Non-pigmented ciliary epithelial cell (primary cell): Measurements from ENCODE around the gene ATP1A3.
"Not testable (repeated sequence)": the region's sequence is repeated elsewhere in the genome, so short reads cannot be mapped to it uniquely, and the experiment has no call there.

Experiments used
- DNase-seq: peaks from one replicate; pipeline ENCODE4 v3.0.0-alpha.2; 2010; ENCODE audit warnings: low read depth

ATP1A3 gene

DNA sequence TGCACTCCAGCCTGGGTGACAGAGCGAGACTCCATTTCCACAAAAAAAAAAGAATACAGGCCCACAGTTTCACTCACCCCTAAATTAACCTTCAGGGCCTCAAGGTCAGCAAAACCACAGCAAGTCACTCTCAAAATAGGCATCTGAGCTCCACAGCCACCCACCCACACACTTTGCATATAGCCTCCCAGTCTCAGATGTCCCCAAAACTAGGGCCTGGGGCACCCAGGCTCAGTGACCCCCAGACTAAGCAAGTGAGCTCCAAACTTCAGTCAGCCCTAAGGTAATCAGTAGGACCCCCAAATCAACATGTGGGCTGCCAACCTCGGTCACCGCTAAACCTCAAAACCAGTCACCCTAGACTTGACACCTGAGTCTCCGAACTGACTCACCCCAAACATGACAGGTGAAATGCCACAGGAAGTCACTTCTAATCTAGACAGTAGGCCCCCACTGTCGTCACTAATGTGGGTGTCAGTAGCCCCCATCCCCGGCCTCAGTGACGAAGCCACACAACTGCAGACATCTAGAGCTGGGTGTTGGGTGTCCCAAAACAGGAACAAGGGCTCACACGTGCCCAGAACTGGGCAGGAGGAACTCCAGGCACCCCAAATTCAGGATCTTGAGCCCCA, 48.8 kb downstream of the ATP1A3 start:
- DNase-seq, result no peak

- DNase-seq, result no peak
Measured at GRCh38 chr19:41944336-41944735, 49.7 kb downstream of the ATP1A3 start.

- DNase-seq, result no peak
Measured at GRCh38 chr19:41941410-41942202, 52.4 kb downstream of the ATP1A3 start.

GRCh38 chr19:41940731-41941409, 53.2 kb downstream of the ATP1A3 start:
- DNase-seq, result no peak

- DNase-seq, result no peak
Measured at GRCh38 chr19:41939861-41940730, 53.9 kb downstream of the ATP1A3 start.

GRCh38 chr19:41939209-41939608, 54.8 kb downstream of the ATP1A3 start:
- DNase-seq, result not testable (repeated sequence)

- DNase-seq, result no peak
Measured at GRCh38 chr19:41937525-41938468, 56.2 kb downstream of the ATP1A3 start.

GRCh38 chr19:41936961-41937360, 57.1 kb downstream of the ATP1A3 start:
- no peak for DNase-seq

DNA sequence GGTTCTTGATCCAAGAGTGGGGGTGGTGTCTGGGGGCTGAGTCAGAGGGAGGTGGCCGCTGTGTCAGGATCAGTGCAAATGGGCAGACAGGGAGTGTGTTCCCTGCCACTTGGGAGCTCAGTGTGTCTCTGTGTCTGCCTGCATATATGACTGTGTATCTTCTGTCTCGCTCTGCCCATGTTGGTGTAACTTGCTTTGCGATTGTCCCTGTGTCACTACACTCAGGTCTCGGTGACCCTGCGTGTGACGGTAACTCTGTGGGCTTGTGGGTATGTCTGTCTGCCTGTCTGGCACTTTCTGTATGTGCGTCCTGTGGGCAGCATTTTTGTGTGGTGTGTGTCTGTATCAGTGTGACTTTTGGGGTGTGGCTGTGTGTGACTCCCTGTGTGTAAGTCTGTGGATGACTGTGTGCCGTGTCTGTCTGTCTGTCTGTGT, 57.6 kb downstream of the ATP1A3 start:
- DNase-seq, result no peak

DNA sequence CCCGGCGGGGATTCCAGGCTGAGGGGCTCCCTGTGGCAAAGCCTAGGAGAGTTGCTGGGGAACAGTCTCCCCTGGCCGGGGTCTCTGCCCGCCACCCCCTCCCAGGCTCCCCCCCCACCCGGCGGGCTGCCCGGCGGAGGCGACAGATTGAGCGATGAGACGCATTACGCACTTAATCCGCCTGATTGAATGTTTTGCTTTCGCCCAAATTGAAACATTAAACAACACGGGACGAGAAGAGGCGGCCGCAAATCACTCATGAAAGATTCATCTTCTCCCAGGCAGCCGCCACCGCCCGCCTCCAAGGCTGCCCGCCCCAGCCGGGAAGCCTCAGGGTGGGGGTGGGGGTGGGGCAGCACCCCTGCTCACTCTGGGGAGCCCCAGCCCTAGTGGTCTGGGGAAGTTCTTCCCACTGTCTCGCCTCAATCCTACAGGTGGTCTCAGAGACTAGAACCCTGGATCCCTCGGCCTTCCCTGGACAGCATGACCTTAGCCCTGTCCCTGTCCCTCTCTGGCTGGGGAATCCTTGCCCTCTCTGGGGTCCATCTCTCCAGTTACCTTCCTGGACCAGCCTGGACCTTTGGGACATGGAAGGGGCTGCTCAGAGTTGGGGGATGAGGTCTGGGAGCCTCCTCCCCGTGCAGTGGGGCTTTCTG, 58.1 kb downstream of the ATP1A3 start:
- DNase-seq, result no peak

GRCh38 chr19:41934849-41935374, 59.1 kb downstream of the ATP1A3 start:
- no peak for DNase-seq

- no peak for DNase-seq
Measured at GRCh38 chr19:41933693-41934426, 60.2 kb downstream of the ATP1A3 start.

- no peak for DNase-seq
Measured at GRCh38 chr19:41932720-41933332, 61.2 kb downstream of the ATP1A3 start.

GRCh38 chr19:41932259-41932719, 61.7 kb downstream of the ATP1A3 start:
- no peak for DNase-seq

- no peak for DNase-seq
Measured at GRCh38 chr19:41930926-41931592, 63.0 kb downstream of the ATP1A3 start.

GRCh38 chr19:41930322-41930722, 63.7 kb downstream of the ATP1A3 start:
- DNase-seq, result no peak

- no peak for DNase-seq
Measured at GRCh38 chr19:41929536-41930071, 64.4 kb downstream of the ATP1A3 start.
